DMS53 (cell line): ENCODE results near the gene STK16.
"Not testable (repeated sequence)": the region's sequence is repeated elsewhere in the genome, so short reads cannot be mapped to it uniquely, and the experiment has no call there.

Experiments
- DNase-seq: peaks from one replicate; lab custom pipeline; 2025; lab: John Stamatoyannopoulos, UW

The STK16 gene

DNA sequence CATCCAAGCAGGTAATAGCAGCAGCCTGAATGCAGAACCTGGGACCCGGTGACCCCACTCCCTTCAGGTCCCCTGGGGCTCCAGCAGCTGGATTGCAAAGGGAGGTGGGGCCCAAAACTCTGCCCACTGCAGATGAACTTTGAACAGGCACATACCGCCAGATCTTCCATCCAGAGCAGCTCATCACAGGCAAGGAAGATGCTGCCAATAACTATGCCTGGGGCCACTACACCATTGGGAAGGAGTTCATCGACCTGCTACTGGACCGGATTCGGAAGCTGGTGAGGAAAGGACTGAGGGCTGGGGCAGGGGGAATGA, 24.7 kb downstream of the STK16 start:
- DNase-seq, result no peak

GRCh38 chr2:219271021-219271420, 25.7 kb downstream of the STK16 start:
- DNase-seq, result no peak

DNA sequence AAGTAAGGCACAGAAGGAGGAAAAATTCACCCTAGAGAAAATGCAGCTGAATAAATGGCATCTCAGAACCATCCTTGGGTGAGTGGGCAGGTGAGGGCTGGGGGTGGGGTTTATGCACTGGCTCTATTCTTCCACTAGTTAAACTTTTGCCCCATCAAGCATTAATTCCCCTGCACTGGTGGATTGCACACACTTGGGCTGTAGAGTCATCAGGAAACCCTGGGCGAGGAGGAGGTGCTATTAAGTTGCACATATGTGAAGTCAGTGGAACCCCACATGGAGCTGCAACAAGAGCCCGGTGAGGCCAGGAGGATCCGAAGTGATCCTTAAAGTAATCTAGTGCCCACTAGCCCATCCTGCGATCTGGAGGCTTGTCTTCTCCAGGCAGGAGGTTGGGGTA, 27.1 kb downstream of the STK16 start:
- DNase-seq, result no peak

GRCh38 chr2:219272995-219273394, 27.7 kb downstream of the STK16 start:
- DNase-seq, result no peak

DNA sequence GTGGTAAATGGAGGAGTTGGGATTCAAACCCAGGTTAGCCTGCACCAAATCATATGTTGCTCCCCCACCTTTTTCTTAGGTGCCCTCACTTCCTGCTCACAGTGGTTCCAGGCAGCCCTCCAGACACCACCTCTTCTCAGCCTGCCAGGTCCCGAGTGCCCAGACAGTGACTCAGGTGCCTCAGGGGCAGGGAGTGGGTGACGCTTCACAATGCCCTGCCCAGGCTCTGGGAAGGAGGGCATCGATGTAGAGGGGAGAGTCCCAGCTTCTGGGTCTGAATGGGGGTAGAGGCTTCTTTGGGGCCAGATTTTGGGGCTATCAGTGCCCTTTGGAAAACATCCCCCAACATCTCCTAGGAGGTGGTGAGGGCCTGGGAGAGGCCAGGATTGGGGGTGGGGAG, 28.7 kb downstream of the STK16 start:
- no peak for DNase-seq

DNA sequence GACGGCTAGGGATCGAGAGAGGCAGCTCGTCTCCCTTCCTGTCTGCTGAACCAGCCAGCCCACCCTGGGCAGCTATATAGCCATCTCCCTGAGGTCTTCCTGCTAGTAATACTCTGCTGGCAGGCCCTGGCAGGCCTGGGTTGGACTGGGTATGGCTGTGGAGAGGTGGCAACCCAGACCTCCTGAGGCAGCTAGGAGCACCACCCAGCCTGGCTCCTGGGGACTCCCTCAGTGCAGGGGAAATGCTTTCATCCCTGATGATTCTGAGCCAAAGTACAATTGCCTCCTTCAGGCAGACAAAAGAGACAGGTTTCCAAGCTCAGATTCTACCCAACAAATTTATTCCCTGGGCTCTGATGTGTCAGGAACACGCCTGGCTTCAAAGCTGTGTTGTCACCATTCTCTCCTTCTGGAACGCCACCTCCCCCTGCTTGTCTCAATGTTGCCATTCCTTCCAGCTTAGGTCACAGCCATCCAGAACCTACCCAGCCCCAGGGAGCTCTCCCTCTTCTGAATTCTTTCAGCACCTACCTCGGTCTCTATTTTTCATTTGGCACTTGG, 29.2 kb downstream of the STK16 start:
- no peak for DNase-seq

DNA sequence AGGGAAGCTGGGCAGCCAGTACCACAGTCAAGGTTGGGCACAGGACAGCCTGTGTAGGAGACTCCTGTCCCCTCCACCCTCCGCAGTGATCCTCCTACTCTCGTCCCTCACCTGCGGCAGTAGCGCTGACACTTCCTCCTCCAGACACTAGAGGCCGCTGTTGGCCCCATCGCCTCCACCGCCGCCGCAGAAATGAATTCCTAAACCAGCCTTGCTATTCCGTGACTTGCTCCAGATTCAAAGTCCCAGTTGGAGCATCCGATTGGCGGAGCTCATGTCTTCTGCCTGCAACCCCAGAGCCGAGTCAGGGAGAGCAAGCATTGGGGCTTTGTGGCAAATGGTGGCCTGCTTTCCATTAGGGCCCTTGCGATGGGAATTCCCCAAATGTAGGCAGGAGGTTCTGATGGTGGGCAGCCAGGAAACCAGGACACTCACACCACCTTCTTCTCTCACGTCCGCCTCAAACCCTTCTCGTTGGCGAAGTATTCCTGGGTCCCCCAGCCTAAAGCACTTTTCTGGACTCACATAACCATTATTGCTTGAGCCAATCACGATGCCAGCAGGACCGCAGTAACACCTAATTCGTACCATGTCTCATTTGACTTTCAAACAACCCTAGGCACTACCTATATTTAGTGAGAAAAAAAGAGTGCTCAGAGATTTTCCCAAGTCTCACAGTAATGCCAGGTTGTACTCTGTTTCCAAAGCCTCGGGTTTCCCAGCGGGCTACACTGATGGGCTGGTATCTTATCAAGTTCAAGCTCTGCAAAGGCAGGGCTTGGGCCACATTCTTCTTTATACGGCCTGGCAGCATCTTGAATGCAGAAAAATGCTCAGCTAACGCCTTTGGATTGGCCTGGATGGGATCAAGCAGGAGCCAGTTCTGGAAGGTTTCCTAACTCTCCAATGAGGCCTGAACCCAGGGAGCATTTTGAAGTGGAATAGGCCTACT, 32.7 kb downstream of the STK16 start:
- DNase-seq, result peak; percentile 85

GRCh38 chr2:219278655-219279150, 33.4 kb downstream of the STK16 start:
- DNase-seq, result no peak

- DNase-seq, result peak; percentile 98
Observed at GRCh38 chr2:219279151-219279915, 34.1 kb downstream of the STK16 start, which contains the start of gene DNAJB2. TSS of gene DNAJB2 (plus strand) at chr2:219279366. CDS start at chr2:219279834, 468 bp downstream.

DNA sequence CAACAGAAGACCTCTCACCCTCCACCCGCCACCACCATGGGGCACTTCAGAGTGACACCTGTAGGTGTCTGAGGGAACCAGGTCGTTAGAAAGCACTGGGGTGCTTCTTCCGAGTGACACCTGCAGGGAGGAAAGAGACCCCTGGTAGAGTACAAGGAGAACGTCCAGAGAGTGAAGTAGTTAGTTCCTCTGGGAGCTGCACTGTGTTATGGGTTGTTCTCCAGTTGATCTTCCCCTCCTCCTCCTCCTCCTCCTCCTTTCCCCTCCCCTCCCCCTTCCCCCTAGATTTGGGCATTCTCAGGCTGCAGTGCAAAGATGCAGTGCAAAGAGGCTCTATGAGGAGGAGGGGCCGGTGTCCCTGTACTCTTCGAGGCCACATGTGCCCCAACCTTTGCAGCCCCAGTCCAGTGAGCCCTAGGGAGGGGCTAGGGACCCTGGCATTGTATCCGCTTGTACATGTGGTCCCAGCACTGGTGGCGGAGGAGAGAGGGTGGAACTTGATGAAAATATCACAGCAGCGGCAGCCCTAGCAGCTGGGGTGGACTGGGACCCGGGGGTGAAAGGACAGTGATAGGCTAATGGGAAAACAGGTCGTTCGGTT, 34.7 kb downstream of the STK16 start:
- no peak for DNase-seq

- no peak for DNase-seq
Observed at GRCh38 chr2:219280651-219281050, 35.4 kb downstream of the STK16 start.

GRCh38 chr2:219281588-219281987, 36.3 kb downstream of the STK16 start:
- DNase-seq, result no peak

DNA sequence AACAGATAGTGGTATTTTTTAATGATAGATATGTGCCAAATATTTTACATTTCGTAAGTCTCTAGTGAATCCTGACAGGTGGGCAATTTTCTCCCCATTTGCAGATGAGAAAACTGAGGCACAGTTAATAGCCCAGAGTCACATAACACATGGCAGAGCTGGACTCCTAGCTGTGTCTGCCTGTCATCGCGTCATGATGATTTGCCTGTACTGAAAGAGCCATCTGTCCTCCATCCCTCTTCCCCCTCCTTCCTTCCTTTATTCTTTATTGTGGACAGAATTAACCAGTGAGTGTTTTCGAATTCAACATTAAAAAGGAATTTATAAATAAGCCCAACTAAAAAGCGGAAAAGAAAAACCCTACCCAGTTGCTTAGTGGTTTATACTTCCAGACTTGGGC, 37.1 kb downstream of the STK16 start:
- DNase-seq, result no peak

DNA sequence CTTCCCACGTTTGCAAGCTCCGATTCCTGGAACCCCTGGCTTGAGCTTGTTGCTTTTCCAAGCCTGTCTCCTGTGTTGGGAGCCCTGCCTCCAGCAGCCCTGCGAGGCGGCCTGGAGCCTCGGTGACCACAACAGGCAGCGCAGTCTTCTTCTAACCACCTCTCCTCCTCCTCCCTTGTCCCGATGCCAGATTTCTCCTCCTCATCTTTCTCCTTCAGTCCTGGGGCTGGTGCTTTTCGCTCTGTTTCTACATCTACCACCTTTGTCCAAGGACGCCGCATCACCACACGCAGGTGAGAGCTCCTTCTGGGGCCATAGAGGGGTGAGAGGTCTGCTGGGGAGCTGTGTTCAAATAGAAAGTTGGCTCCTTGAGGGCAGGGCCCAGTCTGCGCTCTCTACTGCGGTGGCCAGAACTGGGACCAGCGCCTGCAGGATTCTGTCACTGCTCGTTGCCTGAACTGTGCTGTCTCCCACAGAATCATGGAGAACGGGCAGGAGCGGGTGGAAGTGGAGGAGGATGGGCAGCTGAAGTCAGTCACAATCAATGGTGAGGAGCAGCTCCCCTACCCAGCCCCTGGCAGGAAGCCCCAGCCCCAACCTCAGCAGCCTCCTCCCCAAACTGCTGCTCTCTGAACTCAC, 37.8 kb downstream of the STK16 start:
- no peak for DNase-seq

GRCh38 chr2:219284501-219285372, 39.5 kb downstream of the STK16 start:
- DNase-seq, result no peak

DNA sequence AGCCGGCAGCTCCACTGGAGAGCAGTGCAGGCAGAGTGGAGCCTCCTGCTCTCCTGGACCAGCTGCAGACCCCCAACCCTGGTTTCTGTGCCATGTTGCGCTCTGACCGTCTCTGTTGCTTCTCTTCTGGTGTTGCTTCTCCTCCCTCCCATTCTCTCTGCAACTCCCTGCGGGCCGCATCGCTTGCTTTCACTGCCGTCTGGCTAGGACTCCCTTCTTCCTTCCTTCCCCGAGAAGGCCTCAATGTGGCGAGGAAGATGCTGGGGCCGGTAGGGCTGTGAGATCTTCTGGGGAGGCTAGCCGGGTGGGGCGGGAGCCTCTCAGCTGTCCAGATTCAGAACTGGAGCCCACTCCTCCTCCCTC, 40.1 kb downstream of the STK16 start:
- no peak for DNase-seq

DNA sequence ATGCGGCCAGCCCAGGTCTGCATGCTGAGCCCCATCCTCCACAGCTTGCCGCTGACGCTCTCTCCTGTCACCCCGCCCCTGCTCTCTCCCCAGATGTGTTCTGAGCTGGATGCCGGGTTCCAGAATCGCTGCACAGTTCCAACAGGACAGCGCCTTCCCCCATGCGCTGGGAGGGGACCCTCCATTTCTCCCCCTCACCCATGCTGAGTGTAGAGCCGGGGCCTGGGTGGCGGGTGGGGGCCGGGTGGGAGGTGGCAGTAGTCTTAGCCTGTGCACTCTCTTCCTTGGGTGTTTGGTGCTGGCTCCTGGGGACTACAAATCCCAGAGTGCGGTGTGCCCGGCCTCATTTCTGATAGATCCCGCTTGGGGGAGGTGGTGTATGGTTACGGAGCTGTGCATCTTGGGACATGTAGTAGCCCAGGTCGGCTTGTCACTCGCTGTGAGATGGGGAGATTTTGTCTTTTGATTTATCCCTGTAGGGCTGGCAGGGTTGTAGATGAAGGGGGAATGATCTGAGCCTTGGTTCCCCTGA, 40.7 kb downstream of the STK16 start:
- DNase-seq, result peak; percentile 23

DNA sequence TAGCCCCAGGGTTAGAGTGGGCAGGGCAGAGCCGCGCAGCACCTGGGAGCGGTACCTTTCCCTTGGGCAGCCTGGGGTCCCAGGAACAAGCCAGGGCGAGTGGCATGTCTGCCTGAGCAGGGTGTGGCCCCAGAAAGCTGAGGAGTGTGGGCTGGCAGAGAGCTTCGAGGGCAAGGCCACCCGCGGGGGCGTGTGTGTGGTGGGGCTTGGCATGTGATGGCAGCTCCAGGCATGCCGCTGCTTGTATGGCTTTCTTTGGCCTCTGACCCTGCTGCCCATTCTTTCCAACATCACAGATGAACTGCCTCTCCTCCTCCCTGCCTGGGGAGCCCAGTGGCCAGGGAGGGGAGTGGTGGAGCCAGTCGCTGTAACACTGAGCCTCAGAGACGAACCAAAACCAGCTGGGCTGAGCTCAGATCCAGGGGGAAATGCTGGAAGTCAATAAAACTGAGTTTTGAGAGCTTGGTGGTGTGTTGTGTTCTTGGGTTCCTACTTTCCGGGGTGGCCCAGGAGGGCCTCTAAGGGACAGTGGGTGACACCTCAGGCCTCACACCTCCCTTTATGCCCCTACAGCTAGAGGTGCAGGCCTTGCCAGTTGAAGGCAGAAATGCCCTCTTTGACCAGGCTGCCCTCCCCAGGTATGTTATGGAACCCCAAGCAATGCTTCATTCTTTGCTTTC, 41.3 kb downstream of the STK16 start:
- DNase-seq, result no peak

- DNase-seq, result not testable (repeated sequence)
Observed at GRCh38 chr2:219287116-219287440, 41.8 kb downstream of the STK16 start.
